Parathyroid adenoma (tissue), 2 donors: ENCODE results near the gene ZNF277.

Experiments
- H2AFZ ChIP-seq: fragments of 300-600 bp; sonication (generic); one replicate; pipeline ENCODE4 v1.7.0; 2017; ENCODE audit warnings: antibody characterized with exemption, mild to moderate bottlenecking
- H3K27ac ChIP-seq: fragments of 300-600 bp; sonication (generic); one replicate; pipeline ENCODE4 v1.7.0; 2017
- H3K27me3 ChIP-seq: fragments of 300-600 bp; sonication (generic); one replicate; pipeline ENCODE4 v1.7.0; 2017; ENCODE audit warnings: low read length; ENCODE audit not compliant: control insufficient read depth, insufficient read depth
- H3K36me3 ChIP-seq: fragments of 300-600 bp; sonication (generic); one replicate; pipeline ENCODE4 v1.7.0; 2017; ENCODE audit warnings: low read length; ENCODE audit not compliant: control insufficient read depth, insufficient read depth
- H3K4me1 ChIP-seq: fragments of 300-600 bp; sonication (generic); one replicate; pipeline ENCODE4 v1.7.0; 2017; ENCODE audit warnings: control low read depth
- H3K4me2 ChIP-seq: fragments of 300-600 bp; sonication (generic); one replicate; pipeline ENCODE4 v1.7.0; 2017; ENCODE audit warnings: low read length
- H3K4me3 ChIP-seq: fragments of 300-600 bp; sonication (generic); one replicate; pipeline ENCODE4 v1.7.0; 2017; ENCODE audit warnings: low read depth, low read length
- H3K79me2 ChIP-seq: fragments of 300-600 bp; sonication (generic); one replicate; pipeline ENCODE4 v1.7.0; 2017; ENCODE audit warnings: control low read depth
- H3K9ac ChIP-seq: fragments of 300-600 bp; sonication (generic); one replicate; pipeline ENCODE4 v1.7.0; 2017; ENCODE audit warnings: mild to moderate bottlenecking
- H3K9me3 ChIP-seq: fragments of 300-600 bp; sonication (generic); one replicate; pipeline ENCODE4 v1.7.0; 2017; ENCODE audit warnings: low read length; ENCODE audit not compliant: control insufficient read depth
- CTCF ChIP-seq: fragments of 300-600 bp; sonication (generic); IDR thresholded peaks from one replicate; pipeline ENCODE4 v1.7.0; 2017; ENCODE audit warnings: antibody characterized with exemption, mild to moderate bottlenecking
- donor health status: primary hyperparathyroidism.

ZNF277 gene

GRCh38 chr7:112228632-112229031, 22.1 kb downstream of the ZNF277 start:
- Histone ChIP-seq H3K4me2 (no peak overlapping the region), H3K9ac (no peak overlapping the region), H3K9me3 (no peaks in the 10 kb centered on the region), H3K36me3 (no peaks in the 10 kb centered on the region), H3K27ac (no peak overlapping the region), H3K4me1 (no peaks in the 10 kb centered on the region), H3K4me3 (no peak overlapping the region), H2AFZ (no peak overlapping the region), H3K27me3 (no peaks in the 10 kb centered on the region), H3K79me2 (peaks cover 15% of the 10 kb centered on the region)
- TF ChIP-seq CTCF: no peak

DNA sequence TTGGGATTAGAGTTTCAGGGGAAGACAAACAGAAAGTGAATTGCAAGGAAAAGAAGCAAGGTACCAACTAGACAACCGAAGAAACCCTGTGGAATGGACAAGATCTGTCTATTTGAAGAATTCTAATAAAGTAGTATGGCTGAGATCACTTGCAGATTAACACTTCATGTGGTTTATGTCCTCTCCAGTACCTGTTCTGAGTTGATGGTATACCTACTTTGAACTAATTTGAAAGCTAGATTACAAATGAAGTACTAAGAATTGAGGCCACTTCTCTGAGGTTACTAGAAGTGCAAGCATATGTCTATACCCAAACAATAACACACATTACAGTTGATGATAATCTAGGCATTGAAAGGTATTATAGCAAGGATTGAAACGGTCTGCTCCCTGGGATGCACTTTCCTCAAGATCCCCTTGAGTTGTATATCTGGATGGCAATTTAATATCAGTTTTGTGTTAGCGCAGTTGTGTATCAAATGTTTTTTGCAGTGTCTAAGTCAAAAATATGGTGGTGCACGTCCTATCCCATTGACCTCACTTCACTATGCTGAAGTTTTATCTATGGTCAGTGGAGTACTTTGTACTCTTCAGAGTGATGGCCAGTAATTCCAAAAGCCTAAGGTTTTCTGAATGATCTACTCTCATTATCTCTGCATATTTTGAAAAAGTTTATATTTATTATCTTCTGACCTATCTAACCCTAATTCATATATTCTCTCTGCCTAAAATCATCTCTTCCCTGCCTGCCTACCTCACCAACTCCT, 25.9 kb downstream of the ZNF277 start:
- no peak overlapping the region for H3K4me2 ChIP-seq
- no peaks in the 10 kb centered on the region for H3K9me3 ChIP-seq
- H3K4me1 ChIP-seq: no peaks in the 10 kb centered on the region
- no peak for TF ChIP-seq CTCF
- no peak overlapping the region for H3K9ac ChIP-seq
- no peaks in the 10 kb centered on the region for H3K36me3 ChIP-seq
- H3K27me3 ChIP-seq: no peaks in the 10 kb centered on the region
- peaks cover 11% of the 10 kb centered on the region for H3K79me2 ChIP-seq
- no peak overlapping the region for H3K27ac ChIP-seq
- H3K4me3 ChIP-seq: no peak overlapping the region
- H2AFZ ChIP-seq: no peak overlapping the region

DNA sequence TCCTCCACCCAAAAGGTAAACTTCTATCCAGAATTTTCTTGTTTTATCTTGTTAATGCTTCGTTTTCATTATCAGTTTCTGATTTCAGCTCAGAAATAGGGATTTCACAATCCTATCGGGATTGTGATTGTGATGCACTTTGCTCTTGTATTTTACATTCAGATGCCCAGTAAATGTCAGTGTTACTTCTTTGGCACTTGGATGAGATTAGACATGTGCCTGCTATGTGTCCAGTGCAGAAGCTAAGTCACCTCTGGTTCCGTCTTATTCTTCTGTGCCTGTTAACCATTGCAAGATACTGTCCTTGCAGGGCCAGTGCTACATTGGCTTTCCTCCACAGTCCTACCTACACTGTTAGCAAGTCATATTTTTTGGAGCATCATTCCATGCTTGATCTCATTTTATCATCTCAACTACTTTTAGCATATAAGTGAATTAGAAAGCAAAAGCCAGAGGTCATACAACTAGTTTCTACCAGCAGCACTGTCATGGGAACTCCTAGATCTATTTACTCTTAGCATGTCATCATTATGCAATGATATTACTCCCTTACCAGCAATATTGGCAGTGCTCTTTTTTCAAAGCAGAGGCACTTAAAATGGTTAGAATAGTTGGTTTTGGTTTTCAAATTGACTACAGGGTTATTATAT, 26.7 kb downstream of the ZNF277 start:
- Histone ChIP-seq H3K9ac (no peak overlapping the region), H3K4me1 (no peaks in the 10 kb centered on the region), H3K27me3 (no peaks in the 10 kb centered on the region), H3K9me3 (no peaks in the 10 kb centered on the region), H3K27ac (no peak overlapping the region), H3K4me3 (no peak overlapping the region), H3K79me2 (peaks cover 11% of the 10 kb centered on the region), H3K36me3 (no peaks in the 10 kb centered on the region), H3K4me2 (no peak overlapping the region), H2AFZ (no peak overlapping the region)
- no peak for TF ChIP-seq CTCF

DNA sequence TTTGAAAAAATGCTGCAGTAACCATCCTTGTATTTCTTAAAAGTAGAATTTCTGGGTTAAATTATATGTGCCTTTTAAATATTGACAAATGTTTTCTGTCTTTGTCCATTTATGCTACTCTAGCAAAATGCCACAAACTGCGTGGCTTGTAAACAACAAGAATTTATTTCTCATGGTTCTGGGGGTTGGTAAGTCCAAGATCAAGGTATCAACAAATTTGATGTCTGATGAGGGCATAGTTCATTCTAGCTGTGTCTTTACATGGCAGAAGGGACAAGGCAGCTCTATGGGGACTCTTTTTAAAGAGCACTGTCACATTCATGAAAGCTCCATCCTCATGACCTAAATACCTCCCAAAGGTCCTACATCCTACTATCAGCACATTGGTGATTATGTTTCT, 27.7 kb downstream of the ZNF277 start:
- H3K4me1 ChIP-seq: no peaks in the 10 kb centered on the region
- H3K4me2 ChIP-seq: no peak overlapping the region
- H3K9ac ChIP-seq: no peak overlapping the region
- peaks cover 13% of the 10 kb centered on the region for H3K79me2 ChIP-seq
- TF ChIP-seq CTCF: no peak
- H3K9me3 ChIP-seq: no peaks in the 10 kb centered on the region
- no peaks in the 10 kb centered on the region for H3K27me3 ChIP-seq
- no peaks in the 10 kb centered on the region for H3K36me3 ChIP-seq
- no peak overlapping the region for H2AFZ ChIP-seq
- H3K4me3 ChIP-seq: no peak overlapping the region
- no peak overlapping the region for H3K27ac ChIP-seq

GRCh38 chr7:112236597-112236996, 30.1 kb downstream of the ZNF277 start:
- Histone ChIP-seq H3K4me3 (no peak overlapping the region), H3K9me3 (no peaks in the 10 kb centered on the region), H3K4me1 (no peaks in the 10 kb centered on the region), H3K79me2 (peaks cover 20% of the 10 kb centered on the region), H3K9ac (no peak overlapping the region), H3K27ac (no peak overlapping the region), H3K27me3 (no peaks in the 10 kb centered on the region), H2AFZ (no peak overlapping the region), H3K36me3 (no peaks in the 10 kb centered on the region), H3K4me2 (no peak overlapping the region)
- no peak for TF ChIP-seq CTCF
